Sigmoid colon (tissue), 7 donors: Measurements from ENCODE around the gene DOCK11. TPM values are rescaled to one million over a fixed set of nuclear protein-coding genes. Genes with fewer than 3 reads are reported as not detected.

ENCODE experiments used
- DNase-seq: peaks from one replicate; pipeline ENCODE4 v3.0.0-alpha.2; 2019
- H3K27ac ChIP-seq, 4 donors: fragments of 200-600 bp; sonication (generic); one replicate each; pipeline ENCODE4 v1.5.1; 2016 to 2019; ENCODE audit warnings: mild to moderate bottlenecking in 1 of 4
- H3K27me3 ChIP-seq, 3 donors: fragments of 200-600 bp; sonication (generic); one replicate each; pipeline ENCODE4 v1.5.1; 2019; ENCODE audit warnings: mild to moderate bottlenecking in 1 of 3
- H3K36me3 ChIP-seq, 4 donors: fragments of 200-600 bp; sonication (generic); one replicate each; pipeline ENCODE4 v1.5.1; 2016 to 2019
- H3K4me1 ChIP-seq, 4 donors: fragments of 200-600 bp; sonication (generic); one replicate each; pipeline ENCODE4 v1.5.1; 2017 to 2019
- H3K4me3 ChIP-seq, 4 donors: fragments of 200-600 bp; sonication (generic); one replicate each; pipeline ENCODE4 v1.5.1; 2017 to 2019; ENCODE audit warnings: mild to moderate bottlenecking in 2 of 4, moderate library complexity in 1 of 4
- H3K9me3 ChIP-seq, 4 donors: fragments of 200-600 bp in 3 of 4; sonication (generic) in 3 of 4; one replicate each; pipeline versions ENCODE4 v1.5.1 to v1.6.1; 2013 to 2019
- CTCF ChIP-seq, 4 experiments: fragments of 450-650 bp in 3 of 4; fragments of 200-600 bp in 1 of 4; IDR thresholded peaks; one replicate each; pipeline ENCODE4 v1.5.1; 2016 to 2019; ENCODE audit warnings: antibody characterized with exemption in 4 of 4, mild to moderate bottlenecking in 3 of 4, moderate library complexity in 2 of 4
- EP300 ChIP-seq, 4 donors: sonication (generic); formaldehyde crosslinking; IDR thresholded peaks; one replicate each; pipeline ENCODE4 v1.6.1; 2017; ENCODE audit warnings: antibody characterized with exemption in 4 of 4
- POLR2A ChIP-seq, 2 donors: fragments of 450-650 bp; IDR thresholded peaks; one replicate each; pipeline ENCODE4 v1.6.1; 2016; ENCODE audit warnings: antibody characterized with exemption in 2 of 2, mild to moderate bottlenecking in 2 of 2, moderate library complexity in 2 of 2
- POLR2AphosphoS5 ChIP-seq, 4 donors: sonication (generic); formaldehyde crosslinking; IDR thresholded peaks; one replicate each; pipeline ENCODE4 v1.6.1; 2017; ENCODE audit warnings: antibody characterized with exemption in 4 of 4
- WGBS, 2 donors: extraction: QIAGEN DNeasy Blood & Tissue Kit; methylation state at CpG; one replicate each; pipeline ENCODE4 v1.1.7; 2013; 5-methylcytosine and 5-hydroxymethylcytosine counted together
- intact Hi-C: fragments of 100-400 bp; cut with DNase I; formaldehyde crosslinking; loops from one replicate; pipeline ENCODE4 v1.15.1; 2023
- polyA plus RNA-seq, 3 donors: library from polyadenylated mRNA; stranded (reverse); fragments of 200-250 nt; gene quantifications; one replicate each; pipeline ENCODE4 v1.2.3, GENCODE V29; 2013
- total RNA-seq, 4 donors: library from RNA; depleted of rRNA; stranded (reverse); fragments of >200 nt; gene quantifications; one replicate each; pipeline ENCODE4 v1.1.0, GENCODE V29; 2016
- donor health status: healthy with polysubstance abuse.
- donor health status: Bipolar disorder and iron deficiency.
- donor health status: healthy.

DOCK11 gene
- total and polyA plus RNA-seq, 7 donors, result 3.2 to 54.6 (median 40.7) TPM

GRCh38 chrX:118615141-118615540 is 119.5 kb downstream of the DOCK11 start:
- intact Hi-C loops, result no loop called here
- Histone ChIP-seq H3K9me3 (no peaks in the 10 kb centered on the region), H3K4me3 (no peak overlapping the region), H3K36me3 (peaks cover 0 to 20% (median 0%) of the 10 kb centered on the region in 4 donors), H3K27ac (peak overlapping the region; percentile 35 to 55 (median 51)), H3K27me3 (no peaks in the 10 kb centered on the region), H3K4me1 (peaks cover 0 to 28% (median 5%) of the 10 kb centered on the region in 4 donors)
- 79 to 87% methylated on average over 3 of the region's 3 CpGs for WGBS, 2 donors
- no peak for DNase-seq
- TF ChIP-seq POLR2A (IDR thresholded peaks at IDR 0.05), result no peak
- TF ChIP-seq CTCF (IDR thresholded peaks at IDR 0.05), result no peak
- peak in 1 of 4 donors; percentile 36 for TF ChIP-seq POLR2AphosphoS5 (IDR thresholded peaks at IDR 0.05)
- no peak for TF ChIP-seq EP300 (IDR thresholded peaks at IDR 0.05)

- Histone ChIP-seq H3K9me3 (no peaks in the 10 kb centered on the region), H3K27me3 (no peaks in the 10 kb centered on the region), H3K27ac (peak overlapping the region in 1 of 4 donors; percentile 4), H3K4me1 (peaks cover 0 to 14% (median 7%) of the 10 kb centered on the region in 4 donors), H3K36me3 (peaks cover 0 to 4% (median 0%) of the 10 kb centered on the region in 4 donors), H3K4me3 (no peak overlapping the region)
- intact Hi-C loops, result no loop called here
- no peak for DNase-seq
- WGBS, 2 donors, result 77 to 88% methylated on average over 8 of the region's 8 CpGs
- no peak for TF ChIP-seq POLR2AphosphoS5 (IDR thresholded peaks at IDR 0.05)
- TF ChIP-seq EP300 (IDR thresholded peaks at IDR 0.05), result no peak
Measured at GRCh38 chrX:118621081-118621759, 125.6 kb downstream of the DOCK11 start.

- Histone ChIP-seq H3K4me3 (no peak overlapping the region), H3K9me3 (no peaks in the 10 kb centered on the region), H3K4me1 (peaks cover 0 to 13% (median 7%) of the 10 kb centered on the region in 4 donors), H3K27ac (no peak overlapping the region), H3K36me3 (peaks cover 0 to 10% (median 0%) of the 10 kb centered on the region in 4 donors), H3K27me3 (no peaks in the 10 kb centered on the region)
- 97 to 98% methylated on average over 3 of the region's 3 CpGs for WGBS, 2 donors
- no peak for TF ChIP-seq EP300 (IDR thresholded peaks at IDR 0.05)
- TF ChIP-seq CTCF (IDR thresholded peaks at IDR 0.05), result no peak
- no peak for TF ChIP-seq POLR2AphosphoS5 (IDR thresholded peaks at IDR 0.05)
- TF ChIP-seq POLR2A (IDR thresholded peaks at IDR 0.05), result no peak
- no peak for DNase-seq
- intact Hi-C loops, result no loop called here
Measured at GRCh38 chrX:118623062-118623461, 127.4 kb downstream of the DOCK11 start.

GRCh38 chrX:118626346-118626745 is 130.7 kb downstream of the DOCK11 start:
- no peak for DNase-seq
- Histone ChIP-seq H3K9me3 (no peaks in the 10 kb centered on the region), H3K27ac (no peak overlapping the region), H3K36me3 (peaks cover 0 to 30% (median 1%) of the 10 kb centered on the region in 4 donors), H3K27me3 (no peaks in the 10 kb centered on the region), H3K4me1 (peaks cover 0 to 12% (median 4%) of the 10 kb centered on the region in 4 donors), H3K4me3 (no peak overlapping the region)
- intact Hi-C loops, result no loop called here
- TF ChIP-seq EP300 (IDR thresholded peaks at IDR 0.05), result no peak
- no peak for TF ChIP-seq POLR2A (IDR thresholded peaks at IDR 0.05)
- no peak for TF ChIP-seq POLR2AphosphoS5 (IDR thresholded peaks at IDR 0.05)
- no peak for TF ChIP-seq CTCF (IDR thresholded peaks at IDR 0.05)
- 72 to 84% methylated on average over 4 of the region's 4 CpGs for WGBS, 2 donors

GRCh38 chrX:118627084-118627758 is 131.6 kb downstream of the DOCK11 start:
- no peak overlapping the region for H3K4me3 ChIP-seq
- TF ChIP-seq EP300 (IDR thresholded peaks at IDR 0.05) (no peak), CTCF (IDR thresholded peaks at IDR 0.05) (peak in 1 of 4 experiments; percentile 16)
- H3K9me3 ChIP-seq, result no peaks in the 10 kb centered on the region
- intact Hi-C loops, result no loop called here
- no peaks in the 10 kb centered on the region for H3K27me3 ChIP-seq
- H3K4me1 ChIP-seq, result peaks cover 0 to 3% (median 0%) of the 10 kb centered on the region in 4 donors
- peaks cover 0 to 30% (median 4%) of the 10 kb centered on the region in 4 donors for H3K36me3 ChIP-seq
- DNase-seq, result no peak
- WGBS, 2 donors, result 54 to 76% methylated on average over 5 of the region's 5 CpGs
- no peak overlapping the region for H3K27ac ChIP-seq
